Trophoblast cell (in vitro differentiated cells and primary cell): ENCODE results near the gene ZNF319.
A peak's percentile ranks its signal among the peaks of the same experiment; 100 is the strongest.

Source experiments
- DNase-seq, 2 donors: peaks; one replicate each; pipeline ENCODE4 v3.0.0-alpha.2; 2016
- H2AFZ ChIP-seq: 2 replicates; pipeline ENCODE4 v1.6.1; 2013; ENCODE audit warnings: low read length, moderate library complexity, mild to moderate bottlenecking; ENCODE audit not compliant: insufficient read depth, poor library complexity
- H2AK5ac ChIP-seq: 2 replicates; pipeline ENCODE4 v1.6.1; 2013; ENCODE audit warnings: mild to moderate bottlenecking, low read length
- H2BK120ac ChIP-seq: 2 replicates; pipeline ENCODE4 v1.6.1; 2013; ENCODE audit warnings: low read length, mild to moderate bottlenecking, moderate library complexity; ENCODE audit not compliant: insufficient read depth, poor library complexity
- H2BK12ac ChIP-seq: 2 replicates; pipeline ENCODE4 v1.6.1; 2013; ENCODE audit warnings: mild to moderate bottlenecking, low read length, moderate library complexity
- H2BK5ac ChIP-seq: 2 replicates; pipeline ENCODE4 v1.6.1; 2013; ENCODE audit warnings: low read length, low read depth, moderate library complexity, mild to moderate bottlenecking; ENCODE audit not compliant: poor library complexity
- H3K14ac ChIP-seq: 2 replicates; pipeline ENCODE4 v1.6.1; 2013; ENCODE audit warnings: mild to moderate bottlenecking, low read length
- H3K18ac ChIP-seq: 2 replicates; pipeline ENCODE4 v1.6.1; 2013; ENCODE audit warnings: mild to moderate bottlenecking, low read length
- H3K23ac ChIP-seq: 2 replicates; pipeline ENCODE4 v1.6.1; 2013; ENCODE audit warnings: low read length
- H3K27ac ChIP-seq: 2 replicates; pipeline ENCODE4 v1.5.1; 2013; ENCODE audit warnings: low read depth, mild to moderate bottlenecking, inconsistent platforms, low read length, moderate library complexity
- H3K27me3 ChIP-seq: 2 replicates; pipeline ENCODE4 v1.6.1; 2013; ENCODE audit warnings: inconsistent platforms, mild to moderate bottlenecking, low read length, moderate library complexity; ENCODE audit not compliant: insufficient read depth
- H3K36me3 ChIP-seq, 2 experiments: 1 replicate in 1 of 2; 2 replicates in 1 of 2; pipeline ENCODE4 v1.6.1; 2013; ENCODE audit warnings: low read length in 2 of 2, mild to moderate bottlenecking in 2 of 2, moderate library complexity in 1 of 2; ENCODE audit not compliant: insufficient read depth in 2 of 2, control insufficient read depth in 1 of 2
- H3K4ac ChIP-seq: 2 replicates; pipeline ENCODE4 v1.6.1; 2013; ENCODE audit warnings: low read depth, mild to moderate bottlenecking, low read length, moderate library complexity
- H3K4me1 ChIP-seq, 2 experiments: 1 replicate in 1 of 2; 2 replicates in 1 of 2; pipeline ENCODE4 v1.6.1; 2013; ENCODE audit warnings: low read length in 2 of 2, mild to moderate bottlenecking in 2 of 2, moderate library complexity in 1 of 2; ENCODE audit not compliant: insufficient read depth in 2 of 2, control insufficient read depth in 1 of 2
- H3K4me2 ChIP-seq: 2 replicates; pipeline ENCODE4 v1.6.1; 2013; ENCODE audit warnings: inconsistent platforms, mild to moderate bottlenecking, low read length, moderate library complexity
- H3K4me3 ChIP-seq: 2 replicates; pipeline ENCODE4 v1.5.1; 2013; ENCODE audit warnings: mild to moderate bottlenecking, low read depth, low read length, inconsistent platforms
- H3K79me1 ChIP-seq: one replicate; pipeline ENCODE4 v1.6.1; 2013; ENCODE audit warnings: low read length
- H3K79me2 ChIP-seq: 2 replicates; pipeline ENCODE4 v1.6.1; 2013; ENCODE audit warnings: low read length, mild to moderate bottlenecking; ENCODE audit not compliant: control insufficient read depth, insufficient read depth, poor library complexity
- H3K9ac ChIP-seq: 2 replicates; pipeline ENCODE4 v1.6.1; 2013; ENCODE audit warnings: mild to moderate bottlenecking, low read length
- H3K9me3 ChIP-seq: 2 replicates; pipeline ENCODE4 v1.6.1; 2013; ENCODE audit warnings: low read depth, mild to moderate bottlenecking, control low read depth, inconsistent platforms, low read length; ENCODE audit not compliant: insufficient read depth
- H4K12ac ChIP-seq: 2 replicates; pipeline ENCODE4 v1.6.1; 2013; ENCODE audit warnings: low read depth, mild to moderate bottlenecking, low read length, moderate library complexity
- H4K8ac ChIP-seq: 2 replicates; pipeline ENCODE4 v1.6.1; 2013; ENCODE audit warnings: low read depth, mild to moderate bottlenecking, low read length, moderate library complexity
- H4K91ac ChIP-seq: one replicate; pipeline ENCODE4 v1.6.1; 2013; ENCODE audit warnings: low read depth, mild to moderate bottlenecking, low read length, moderate library complexity
- WGBS: extraction: QIAGEN DNeasy Blood & Tissue Kit; methylation state at CpG from one replicate; pipeline ENCODE4 v1.1.7; 2013; ENCODE audit warnings: missing lambda C conversion rate; ENCODE audit not compliant: insufficient read length, insufficient coverage; ENCODE audit errors: extremely low coverage; 5-methylcytosine and 5-hydroxymethylcytosine counted together

The ZNF319 gene

GRCh38 chr16:58013201-58013956 is 12.9 kb upstream of the ZNF319 start:
- H2BK120ac ChIP-seq = peak overlapping the region; percentile 48
- no peak overlapping the region for H2AK5ac ChIP-seq
- H2BK5ac ChIP-seq = no peak overlapping the region
- H3K79me1 ChIP-seq = peaks cover 6% of the 10 kb centered on the region
- peak overlapping the region; percentile 20 for H4K91ac ChIP-seq
- no peak overlapping the region for H3K4me3 ChIP-seq
- H3K14ac ChIP-seq = no peak overlapping the region
- no peak overlapping the region for H3K4ac ChIP-seq
- H3K9ac ChIP-seq = no peak overlapping the region
- H3K9me3 ChIP-seq = no peaks in the 10 kb centered on the region
- H3K4me2 ChIP-seq = no peak overlapping the region
- WGBS = no CpG with 5 or more reads among the region's 9 CpGs
- no peak overlapping the region for H4K8ac ChIP-seq
- H4K12ac ChIP-seq = no peak overlapping the region
- H3K4me1 ChIP-seq = peaks cover 16 to 22% of the 10 kb centered on the region in 2 experiments
- no peaks in the 10 kb centered on the region for H3K79me2 ChIP-seq
- H2BK12ac ChIP-seq = peak overlapping the region; percentile 29
- peaks cover 11 to 23% of the 10 kb centered on the region in 2 experiments for H3K36me3 ChIP-seq
- DNase-seq = peak; percentile 65 to 76
- no peak overlapping the region for H2AFZ ChIP-seq
- no peak overlapping the region for H3K27ac ChIP-seq
- no peaks in the 10 kb centered on the region for H3K27me3 ChIP-seq
- no peak overlapping the region for H3K18ac ChIP-seq
- H3K23ac ChIP-seq = no peak overlapping the region

GRCh38 chr16:58012481-58012880 is 12.0 kb upstream of the ZNF319 start:
- H3K4me3 ChIP-seq = no peak overlapping the region
- H2AFZ ChIP-seq = no peak overlapping the region
- H3K4ac ChIP-seq = no peak overlapping the region
- peak overlapping the region; percentile 80 for H3K27ac ChIP-seq
- H3K14ac ChIP-seq = peak overlapping the region; percentile 16
- no peak overlapping the region for H2AK5ac ChIP-seq
- no peaks in the 10 kb centered on the region for H3K27me3 ChIP-seq
- H3K36me3 ChIP-seq = peaks cover 10 to 22% of the 10 kb centered on the region in 2 experiments
- no peak overlapping the region for H3K23ac ChIP-seq
- H4K91ac ChIP-seq = peak overlapping the region; percentile 8
- H3K9me3 ChIP-seq = no peaks in the 10 kb centered on the region
- DNase-seq = no peak
- no peak overlapping the region for H2BK120ac ChIP-seq
- WGBS = no CpG with 5 or more reads among the region's 9 CpGs
- no peak overlapping the region for H3K4me2 ChIP-seq
- H4K8ac ChIP-seq = no peak overlapping the region
- H3K79me1 ChIP-seq = peaks cover 6% of the 10 kb centered on the region
- no peaks in the 10 kb centered on the region for H3K79me2 ChIP-seq
- peaks cover 16 to 22% of the 10 kb centered on the region in 2 experiments for H3K4me1 ChIP-seq
- H4K12ac ChIP-seq = no peak overlapping the region
- H2BK5ac ChIP-seq = peak overlapping the region; percentile 6
- H3K9ac ChIP-seq = no peak overlapping the region
- H3K18ac ChIP-seq = peak overlapping the region; percentile 38
- H2BK12ac ChIP-seq = peak overlapping the region; percentile 10

GRCh38 chr16:58011652-58012051 is 11.2 kb upstream of the ZNF319 start:
- H4K8ac ChIP-seq = no peak overlapping the region

GRCh38 chr16:58010886-58011285 is 10.4 kb upstream of the ZNF319 start:
- Histone ChIP-seq H3K18ac (no peak overlapping the region), H3K4me2 (no peak overlapping the region), H3K36me3 (peaks cover 14 to 21% of the 10 kb centered on the region in 2 experiments), H3K4me3 (no peak overlapping the region), H3K23ac (no peak overlapping the region), H4K91ac (no peak overlapping the region), H2BK5ac (no peak overlapping the region), H3K9ac (no peak overlapping the region), H3K9me3 (no peaks in the 10 kb centered on the region), H4K8ac (no peak overlapping the region), H3K14ac (no peak overlapping the region), H3K4ac (no peak overlapping the region), H2AFZ (no peak overlapping the region), H3K27me3 (no peaks in the 10 kb centered on the region), H3K79me1 (peaks cover 6% of the 10 kb centered on the region), H2BK120ac (no peak overlapping the region), H3K27ac (no peak overlapping the region), H2BK12ac (no peak overlapping the region), H3K4me1 (peaks cover 16 to 22% of the 10 kb centered on the region in 2 experiments), H4K12ac (no peak overlapping the region), H2AK5ac (no peak overlapping the region), H3K79me2 (no peaks in the 10 kb centered on the region)
- WGBS = no CpG with 5 or more reads among the region's 3 CpGs
- no peak for DNase-seq

More at GRCh38 chr16:58011652-58012051, 11.2 kb upstream of the ZNF319 start:
- WGBS = no CpG with 5 or more reads among the region's 3 CpGs
- Histone ChIP-seq H2BK5ac (peak overlapping the region; percentile 18), H3K4ac (no peak overlapping the region), H3K4me1 (peaks cover 16 to 22% of the 10 kb centered on the region in 2 experiments), H3K23ac (no peak overlapping the region), H3K27ac (peak overlapping the region; percentile 80), H3K27me3 (no peaks in the 10 kb centered on the region), H3K14ac (no peak overlapping the region), H2AFZ (no peak overlapping the region), H3K36me3 (peaks cover 12 to 21% of the 10 kb centered on the region in 2 experiments), H2BK12ac (peak overlapping the region; percentile 76), H3K9me3 (no peaks in the 10 kb centered on the region), H2AK5ac (no peak overlapping the region), H4K91ac (no peak overlapping the region), H2BK120ac (no peak overlapping the region), H3K79me2 (no peaks in the 10 kb centered on the region), H3K18ac (no peak overlapping the region), H3K4me2 (peak overlapping the region; percentile 46), H3K9ac (no peak overlapping the region), H3K4me3 (no peak overlapping the region), H4K12ac (no peak overlapping the region), H3K79me1 (peaks cover 6% of the 10 kb centered on the region)
- peak; percentile 19 to 56 for DNase-seq
